ENCODE results near the gene GEMIN8.

The GEMIN8 gene

DNA sequence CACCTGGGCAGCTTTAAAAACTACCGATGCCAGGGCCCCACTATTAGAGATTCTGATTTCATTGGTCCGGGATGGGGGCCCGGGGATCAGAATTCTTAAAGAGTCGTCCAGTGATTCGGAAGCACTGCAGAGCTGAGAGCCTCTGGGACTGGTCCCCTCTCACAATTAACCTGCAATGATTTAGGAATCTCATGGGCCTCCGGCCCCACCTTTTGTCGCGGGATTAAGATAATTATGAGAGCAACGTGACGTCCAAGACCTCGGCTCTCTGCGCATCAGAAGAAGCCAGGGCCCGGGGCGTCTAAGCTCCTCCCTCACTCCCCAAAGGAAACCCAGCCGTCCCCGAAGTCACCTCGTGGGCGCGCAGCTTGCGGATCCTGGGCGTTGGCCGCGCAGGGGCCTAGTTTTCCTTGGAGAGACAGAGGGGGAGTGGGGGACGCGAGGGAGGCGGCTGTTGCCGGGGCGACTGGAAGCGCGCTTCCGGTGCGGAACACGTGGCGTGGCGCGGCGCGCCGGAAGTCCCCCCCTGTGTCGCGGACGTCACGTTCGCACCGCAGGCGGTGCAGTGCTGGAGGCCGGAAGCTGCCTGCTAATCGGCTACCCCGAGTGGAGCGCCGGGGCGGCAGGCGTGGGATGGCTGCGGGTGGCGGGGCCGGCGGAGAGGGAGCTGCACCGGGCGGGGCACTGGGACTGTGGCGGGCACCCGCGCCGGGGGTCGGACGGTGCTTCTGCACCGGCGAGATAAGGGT lies at the start of gene GEMIN8:
TSS of gene GEMIN8 (minus strand) at position 468 of the 749 bp plus-strand sequence. CDS start 8,414 bp downstream, outside the sequence.
- DNase-seq: peak; percentile 25 to 89 (median 77)

- no peak for DNase-seq
Observed at GRCh38 chrX:14076639-14077038, 46.9 kb upstream of the GEMIN8 start.

GRCh38 chrX:14073556-14073955 lies 43.9 kb upstream of the GEMIN8 start:
- no peak for DNase-seq

GRCh38 chrX:14073071-14073470 lies 43.4 kb upstream of the GEMIN8 start:
- no peak for DNase-seq

- DNase-seq: no peak
Observed at GRCh38 chrX:14065800-14066199, 36.1 kb upstream of the GEMIN8 start.

DNA sequence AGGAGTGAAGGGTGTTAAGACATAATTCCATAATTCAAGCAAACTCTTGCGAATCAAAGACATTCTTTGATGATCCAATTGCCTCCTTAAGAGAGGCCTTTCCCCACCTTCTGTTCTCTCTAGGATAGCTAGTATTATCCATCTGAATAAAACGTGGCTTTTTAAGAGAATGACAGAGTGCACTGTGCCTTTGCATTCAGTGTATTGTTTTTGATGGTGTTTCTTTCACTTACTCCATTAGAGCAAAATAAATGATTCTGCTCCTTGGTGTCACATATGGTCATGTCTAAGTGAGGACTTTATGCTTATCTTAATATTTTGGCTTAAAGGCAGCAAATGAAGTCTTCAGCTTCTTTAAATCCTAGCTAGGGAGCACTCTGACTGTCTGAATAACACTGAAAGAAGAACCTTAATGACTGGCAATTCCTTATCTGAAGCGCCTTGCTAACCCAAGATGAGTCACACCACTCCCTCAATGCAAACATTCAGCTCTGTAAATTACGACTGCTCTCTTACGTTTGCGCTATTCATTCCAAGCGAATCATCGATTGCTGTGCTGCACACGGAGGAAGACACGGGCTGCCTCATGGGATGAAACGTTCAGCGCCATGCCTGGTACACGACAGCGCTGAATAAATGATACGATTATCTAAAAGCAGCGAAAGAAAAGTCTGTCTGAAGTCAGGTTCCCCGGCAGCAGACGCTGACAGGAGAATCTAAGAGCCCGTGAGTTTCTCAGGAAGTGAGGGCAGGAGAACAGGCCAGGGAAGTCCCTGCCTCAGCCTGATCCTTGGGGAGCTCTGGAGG lies 35.1 kb upstream of the GEMIN8 start:
- no peak for DNase-seq

DNA sequence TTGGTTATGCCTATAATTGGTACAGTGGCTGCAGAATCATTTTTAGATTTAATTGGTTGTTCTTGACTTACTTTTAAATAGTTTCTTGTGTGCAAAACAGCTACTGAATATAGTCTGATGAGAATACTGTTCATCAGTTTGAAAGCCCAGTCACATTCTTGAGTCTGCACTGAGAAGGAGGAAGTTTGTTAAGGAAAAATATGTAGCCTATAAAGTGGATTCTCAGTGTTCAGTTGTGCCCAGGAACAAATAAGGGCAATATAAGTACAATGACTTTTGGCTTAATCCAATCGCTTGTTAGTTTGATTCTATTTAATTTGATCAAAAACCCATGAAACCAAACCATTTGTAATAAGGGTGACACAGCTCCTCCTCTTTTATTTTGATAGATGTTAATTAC lies 32.8 kb upstream of the GEMIN8 start:
- DNase-seq: no peak

DNA sequence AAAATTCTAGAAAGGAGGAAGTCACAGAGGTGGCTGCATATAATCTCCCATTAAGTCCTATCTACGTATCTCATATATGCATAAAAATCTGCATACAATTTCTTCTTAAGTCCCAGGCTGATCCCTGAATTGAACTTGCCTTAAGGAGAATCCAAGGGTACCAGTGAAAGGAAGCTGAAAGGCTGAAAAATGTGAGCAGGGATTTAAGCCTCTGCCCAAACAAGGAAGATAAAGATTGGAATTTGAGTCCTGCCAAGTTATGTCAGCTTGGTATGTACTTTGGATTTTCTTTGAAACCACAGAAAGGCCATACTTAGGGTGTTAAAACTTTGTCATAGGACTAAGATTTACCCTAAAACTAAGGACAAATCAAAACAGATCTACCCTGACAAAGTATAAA lies 26.5 kb upstream of the GEMIN8 start:
- no peak for DNase-seq

DNA sequence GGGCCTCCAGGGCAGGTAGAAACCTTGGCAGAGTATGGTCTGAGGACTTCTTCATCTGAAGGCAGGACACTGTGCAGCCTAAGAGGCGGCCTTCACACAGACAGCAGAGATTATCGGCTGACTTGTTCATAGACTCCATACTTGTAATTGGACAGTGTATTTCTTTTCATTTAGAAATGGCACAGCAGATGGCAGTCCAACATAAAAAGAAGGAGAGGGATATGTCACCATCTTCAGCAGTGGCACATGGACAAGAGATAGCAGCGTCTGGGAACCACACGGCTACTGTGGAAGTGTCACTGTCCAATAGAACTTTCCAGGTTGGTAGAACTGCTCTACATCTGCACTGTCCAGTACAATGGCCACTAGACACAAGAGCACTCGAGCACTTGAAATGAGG lies 21.7 kb upstream of the GEMIN8 start:
- DNase-seq: peak in 1 of 58 donors; percentile 10

- no peak for DNase-seq
Observed at GRCh38 chrX:14050709-14051108, 21.0 kb upstream of the GEMIN8 start.

DNA sequence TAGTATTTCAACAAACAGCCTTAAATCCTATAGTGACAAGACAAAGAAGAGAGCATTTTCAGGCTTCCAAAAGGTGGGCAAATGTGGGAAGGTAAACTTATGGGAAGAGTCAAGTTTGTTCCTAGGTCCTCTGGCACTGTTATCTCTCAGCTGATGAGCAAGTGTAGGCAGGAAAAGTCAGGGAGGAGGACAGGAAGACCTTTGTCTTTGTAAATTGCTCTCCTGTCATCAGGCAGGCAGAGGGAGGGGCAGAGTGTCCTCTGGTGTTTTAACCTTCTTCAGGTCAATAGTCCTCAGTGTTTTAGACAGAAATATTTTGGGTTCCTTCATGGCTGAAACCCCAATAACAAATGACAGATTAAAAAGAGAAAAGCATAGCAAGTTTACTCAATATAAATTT lies 13.5 kb upstream of the GEMIN8 start:
- DNase-seq: no peak

- peak in 21 of 58 donors; percentile 0 to 59 (median 6) for DNase-seq
Observed at GRCh38 chrX:14039344-14039743, 9.7 kb upstream of the GEMIN8 start.

GRCh38 chrX:14038375-14039085 lies 8.8 kb upstream of the GEMIN8 start:
- no peak for DNase-seq

DNA sequence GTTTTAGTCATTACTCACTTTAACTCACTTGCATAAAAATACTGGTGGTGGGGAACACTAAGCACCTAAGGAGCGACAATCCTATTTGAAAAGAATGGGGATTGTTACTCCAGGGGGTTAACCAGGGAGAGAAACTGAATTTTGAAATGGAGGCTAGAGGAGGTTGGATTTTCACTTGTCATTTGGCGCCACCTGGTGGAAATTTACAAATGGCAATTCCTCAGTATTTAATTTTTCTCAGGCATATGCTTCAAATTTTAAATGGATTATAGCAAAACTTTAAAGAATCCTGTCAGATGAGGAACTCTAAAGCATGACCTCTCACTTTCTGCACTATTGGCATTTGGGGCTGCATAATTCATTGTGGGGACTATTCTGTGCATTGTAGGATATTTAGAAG lies 2.7 kb upstream of the GEMIN8 start:
- peak in 28 of 58 donors; percentile 0 to 49 (median 13) for DNase-seq

DNA sequence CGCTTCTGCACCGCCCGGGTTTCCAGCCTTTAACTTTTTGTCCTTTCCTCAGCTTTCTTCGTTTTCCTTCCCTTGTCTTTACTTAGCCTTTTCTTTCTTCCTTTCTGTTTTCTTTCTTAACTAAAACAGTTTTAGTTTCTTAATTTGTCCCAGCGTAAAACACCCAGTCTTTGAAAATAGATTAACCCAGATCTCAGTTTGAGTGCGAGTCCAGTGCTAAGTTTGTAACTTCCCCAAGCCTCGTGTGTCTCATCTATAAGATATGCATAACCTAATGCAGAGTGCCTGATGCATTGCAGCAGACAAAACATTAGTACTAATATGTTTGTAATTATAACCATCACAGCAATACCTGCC lies 460 bp upstream of the GEMIN8 start:
- DNase-seq: no peak

- no peak for DNase-seq
Observed at GRCh38 chrX:14029039-14029424, 660 bp downstream of the GEMIN8 start.

DNA sequence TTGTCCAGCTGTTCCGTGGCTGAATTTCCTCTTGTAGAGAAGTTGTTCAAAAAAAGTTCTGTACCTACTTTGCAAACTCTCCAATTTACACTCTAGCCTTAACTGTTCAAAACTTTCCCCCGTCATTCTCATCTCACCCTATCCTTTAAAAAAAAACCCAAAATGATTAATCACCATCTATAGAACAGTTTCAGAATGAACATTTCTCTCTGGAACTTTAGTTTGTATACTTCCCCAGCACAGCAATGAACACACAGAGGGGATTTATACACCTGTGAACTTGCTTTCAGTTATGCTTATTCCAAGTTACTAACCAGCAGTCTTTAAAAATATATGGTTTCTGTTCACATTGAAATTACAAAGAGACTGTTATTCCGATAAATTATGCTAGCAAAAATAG lies 1.2 kb downstream of the GEMIN8 start:
- DNase-seq: no peak

- DNase-seq: peak in 2 of 58 donors; percentile 29 to 70
Observed at GRCh38 chrX:14027511-14028019, 2.1 kb downstream of the GEMIN8 start.

DNA sequence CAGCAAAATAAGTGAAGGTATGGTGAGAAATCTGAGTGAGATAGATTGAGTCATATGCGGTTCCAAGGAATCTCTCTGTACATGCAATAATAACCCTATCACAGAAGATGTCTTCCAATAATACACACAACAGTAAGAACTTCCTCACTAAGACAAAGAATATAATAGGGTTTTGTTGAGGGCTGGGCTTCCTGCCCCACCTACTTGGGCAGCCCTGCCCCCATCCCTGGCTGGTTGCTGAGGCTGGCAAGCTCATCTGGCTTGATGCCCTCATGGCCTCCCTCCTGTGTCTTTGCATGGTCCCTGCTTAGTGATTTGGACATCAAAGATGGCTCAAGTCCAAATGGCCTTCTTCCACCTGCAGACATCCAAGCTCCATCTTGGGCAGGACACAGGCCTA lies 2.7 kb downstream of the GEMIN8 start:
- peak in 54 of 58 donors; percentile 1 to 91 (median 60) for DNase-seq

DNA sequence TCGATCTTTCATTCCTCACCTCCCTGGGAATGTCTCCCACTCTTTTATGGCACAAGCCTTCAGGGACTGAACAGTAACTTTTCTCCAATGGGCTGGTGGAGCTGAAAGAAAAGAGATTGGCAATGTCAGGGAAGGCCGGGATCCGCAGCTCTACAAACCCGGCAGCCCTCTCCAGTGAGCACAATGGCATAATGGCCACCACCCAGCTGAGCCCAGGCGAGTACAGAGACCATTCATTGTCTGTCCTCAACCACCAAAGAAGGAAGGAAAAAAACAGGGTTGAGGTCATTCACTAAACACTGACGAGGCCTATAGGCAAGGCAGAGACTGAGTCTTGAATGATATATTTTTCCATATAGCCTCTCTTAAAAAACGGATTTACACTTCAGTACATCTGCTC lies 3.6 kb downstream of the GEMIN8 start:
- peak in 52 of 58 donors; percentile 0 to 90 (median 34) for DNase-seq

DNA sequence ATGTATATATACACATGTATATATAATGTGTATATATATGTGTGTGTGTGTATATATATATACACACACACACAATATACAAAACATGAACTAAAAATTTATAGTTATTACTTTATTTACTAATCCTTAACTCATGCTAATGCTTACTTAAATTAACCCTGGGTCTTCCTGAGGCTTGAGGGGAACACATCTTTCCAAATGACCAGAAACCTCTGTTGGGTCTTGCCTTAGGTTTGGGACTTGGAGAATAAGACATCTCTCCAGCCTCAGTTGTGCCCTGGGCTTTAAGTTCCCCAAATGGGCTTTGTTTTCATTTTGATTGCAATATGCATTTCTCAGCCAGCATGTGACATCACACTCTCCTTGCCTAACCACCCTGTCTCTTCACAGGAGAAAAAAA lies 7.7 kb downstream of the GEMIN8 start:
- DNase-seq: no peak

DNA sequence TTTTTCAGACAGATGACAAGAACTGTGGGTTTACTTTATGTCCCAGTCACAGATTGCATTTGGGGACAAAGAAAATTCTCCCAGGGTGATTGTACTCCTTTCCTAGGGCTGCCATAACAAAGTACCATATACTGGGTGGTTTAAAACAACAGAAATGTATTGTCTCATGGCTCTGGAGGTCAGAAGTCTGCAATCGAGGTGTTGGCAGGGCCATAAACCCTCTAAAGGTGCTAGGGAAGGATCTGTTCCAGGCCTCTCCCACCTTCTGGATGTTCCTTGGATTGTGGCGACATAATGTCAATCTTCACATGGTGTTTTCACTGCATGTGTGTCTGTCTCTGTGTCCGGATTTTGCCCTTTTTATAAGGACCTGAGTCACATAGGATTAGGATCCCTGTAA lies 12.3 kb downstream of the GEMIN8 start:
- DNase-seq: no peak
